Measurements from ENCODE around the gene RAB9A. TPM values are rescaled to one million over a fixed set of nuclear protein-coding genes. Genes with fewer than 3 reads are reported as not detected.

The RAB9A gene
- total RNA-seq, 1 donor from 2014 or later, result 26.4 TPM

- DNase-seq (ENCODE audit: extremely low spot score, unreplicated experiment), result no peak
- no peaks in the 10 kb centered on the region for H3K4me1 Mint-ChIP-seq (ENCODE audit: unreplicated experiment)
- peaks cover 10% of the 10 kb centered on the region for H3K36me3 Mint-ChIP-seq
- TF ChIP-seq, protein P1, sequence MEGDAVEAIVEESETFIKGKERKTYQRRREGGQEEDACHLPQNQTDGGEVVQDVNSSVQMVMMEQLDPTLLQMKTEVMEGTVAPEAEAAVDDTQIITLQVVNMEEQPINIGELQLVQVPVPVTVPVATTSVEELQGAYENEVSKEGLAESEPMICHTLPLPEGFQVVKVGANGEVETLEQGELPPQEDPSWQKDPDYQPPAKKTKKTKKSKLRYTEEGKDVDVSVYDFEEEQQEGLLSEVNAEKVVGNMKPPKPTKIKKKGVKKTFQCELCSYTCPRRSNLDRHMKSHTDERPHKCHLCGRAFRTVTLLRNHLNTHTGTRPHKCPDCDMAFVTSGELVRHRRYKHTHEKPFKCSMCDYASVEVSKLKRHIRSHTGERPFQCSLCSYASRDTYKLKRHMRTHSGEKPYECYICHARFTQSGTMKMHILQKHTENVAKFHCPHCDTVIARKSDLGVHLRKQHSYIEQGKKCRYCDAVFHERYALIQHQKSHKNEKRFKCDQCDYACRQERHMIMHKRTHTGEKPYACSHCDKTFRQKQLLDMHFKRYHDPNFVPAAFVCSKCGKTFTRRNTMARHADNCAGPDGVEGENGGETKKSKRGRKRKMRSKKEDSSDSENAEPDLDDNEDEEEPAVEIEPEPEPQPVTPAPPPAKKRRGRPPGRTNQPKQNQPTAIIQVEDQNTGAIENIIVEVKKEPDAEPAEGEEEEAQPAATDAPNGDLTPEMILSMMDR (conservative IDR thresholded peaks at IDR 0.05), result no peak
- no peaks in the 10 kb centered on the region for H3K9me3 Mint-ChIP-seq
- H3K27ac Mint-ChIP-seq, result no peak overlapping the region
- H3K27me3 Mint-ChIP-seq, result no peaks in the 10 kb centered on the region
- H3K4me3 Mint-ChIP-seq, result no peak overlapping the region
Measured at GRCh38 chrX:13754765-13755164, 65.8 kb downstream of the RAB9A start.

DNA sequence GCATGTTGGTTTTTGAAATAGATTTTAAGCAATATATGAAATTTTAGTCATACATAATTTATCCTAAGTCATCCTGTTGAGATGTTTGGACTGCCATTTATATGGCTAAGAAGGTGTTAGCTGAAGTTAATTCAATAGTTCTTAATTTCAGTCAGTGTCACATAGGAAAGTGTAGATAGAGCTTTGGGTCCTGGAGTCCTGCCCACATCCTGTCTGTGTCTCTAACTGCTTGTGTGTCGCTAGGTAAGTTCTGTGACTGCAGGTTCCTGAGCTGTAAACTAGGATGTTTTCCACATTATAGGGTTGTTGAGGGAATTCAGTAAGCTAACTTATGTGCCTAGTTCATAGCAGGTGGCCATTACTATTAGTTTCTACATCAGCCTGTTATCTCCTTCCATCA, 66.3 kb downstream of the RAB9A start:
- H3K4me3 Mint-ChIP-seq, result no peak overlapping the region

DNA sequence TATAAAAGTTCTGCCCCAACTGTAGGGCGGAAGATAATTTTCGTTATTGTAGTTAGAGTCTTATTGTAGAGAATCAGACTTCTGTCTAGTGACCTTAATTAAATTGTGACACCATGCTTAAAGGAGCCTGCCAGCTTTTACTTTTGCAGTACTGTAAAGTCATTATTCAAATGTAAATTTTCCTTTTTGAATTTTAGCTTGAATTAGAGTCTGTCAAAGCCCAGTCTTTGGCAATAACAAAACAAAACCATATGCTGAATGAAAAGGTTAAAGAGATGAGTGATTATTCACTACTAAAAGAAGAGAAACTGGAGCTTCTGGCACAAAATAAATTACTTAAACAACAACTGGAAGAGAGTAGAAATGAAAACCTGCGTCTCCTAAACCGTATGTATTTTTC, 67.5 kb downstream of the RAB9A start:
- no peak for DNase-seq (ENCODE audit: extremely low spot score, unreplicated experiment)
- H3K27me3 Mint-ChIP-seq, result no peaks in the 10 kb centered on the region
- H3K27ac Mint-ChIP-seq, result no peak overlapping the region
- no peak overlapping the region for H3K4me3 Mint-ChIP-seq
- TF ChIP-seq, protein P1 (conservative IDR thresholded peaks at IDR 0.05), result no peak
- no peaks in the 10 kb centered on the region for H3K4me1 Mint-ChIP-seq (ENCODE audit: unreplicated experiment)
- H3K36me3 Mint-ChIP-seq, result peaks cover 9% of the 10 kb centered on the region
- no peaks in the 10 kb centered on the region for H3K9me3 Mint-ChIP-seq

More for the DNA sequence above, 66.3 kb downstream of the RAB9A start:
- Mint-ChIP-seq H3K4me1 (ENCODE audit: unreplicated experiment) (no peaks in the 10 kb centered on the region), H3K36me3 (peaks cover 6% of the 10 kb centered on the region), H3K9me3 (no peaks in the 10 kb centered on the region), H3K27me3 (no peaks in the 10 kb centered on the region), H3K27ac (no peak overlapping the region)
- TF ChIP-seq, protein P1 (conservative IDR thresholded peaks at IDR 0.05), result no peak
- no peak for DNase-seq (ENCODE audit: extremely low spot score, unreplicated experiment)

GRCh38 chrX:13759152-13759718, 70.3 kb downstream of the RAB9A start:
- DNase-seq (ENCODE audit: extremely low spot score, unreplicated experiment), result no peak
- no peak overlapping the region for H3K4me3 Mint-ChIP-seq
- H3K27me3 Mint-ChIP-seq, result no peaks in the 10 kb centered on the region
- H3K27ac Mint-ChIP-seq, result no peak overlapping the region
- H3K9me3 Mint-ChIP-seq, result no peaks in the 10 kb centered on the region
- H3K4me1 Mint-ChIP-seq (ENCODE audit: unreplicated experiment), result no peaks in the 10 kb centered on the region
- TF ChIP-seq, protein P1 (conservative IDR thresholded peaks at IDR 0.05), result no peak
- peaks cover 9% of the 10 kb centered on the region for H3K36me3 Mint-ChIP-seq

Other genes starting within 250 kb of the RAB9A start
- 0.40 and 4.5 TPM in 2 replicates for gene EGFL6, start 119.5 kb upstream of the RAB9A start, total RNA-seq (ENCODE audit: low replicate concordance)
- 2.7 and 4.6 TPM in 2 replicates for gene TCEANC, start 36.0 kb upstream of the RAB9A start, total RNA-seq (ENCODE audit: low replicate concordance)
- 15.5 and 21.5 TPM in 2 replicates for gene TRAPPC2, start 45.5 kb downstream of the RAB9A start, total RNA-seq (ENCODE audit: low replicate concordance)
- 37.7 and 42.3 TPM in 2 replicates for gene OFD1, start 45.6 kb downstream of the RAB9A start, total RNA-seq (ENCODE audit: low replicate concordance)
- 2.1 and 17.3 TPM in 2 replicates for gene GPM6B, start 128.0 kb downstream of the RAB9A start, total RNA-seq (ENCODE audit: low replicate concordance)